GM12878 (cell line): ENCODE data around the gene ZNF48. TPM values are rescaled to one million over a fixed set of nuclear protein-coding genes. Genes with fewer than 3 reads are reported as not detected.

Source experiments
- ATAC-seq: fragments of 200-7000 bp; cut with Tn5 transposase; 3 replicates; pipeline ENCODE4 v1.9.1; 2020; ENCODE audit warnings: mild to moderate bottlenecking, moderate library complexity
- BruUV-seq: library from RNA; stranded (reverse); fragments of 400-500 nt; replicated peaks from 2 replicates; lab custom pipeline; 2021; lab: Mats Ljungman, UMichigan
- CTCF ChIA-PET: fragments of 300-600 bp; sonication (Branson Sonifier 250); formaldehyde crosslinking; extraction: SDS; loops from one replicate; lab custom pipeline; 2021; ENCODE audit warnings: inconsistent platforms; lab: Yijun Ruan, JAX
- POLR2A ChIA-PET: fragments of 350-600 bp; formaldehyde crosslinking; extraction: SDS; loops from one replicate; lab custom pipeline; 2021; ENCODE audit warnings: inconsistent platforms; lab: Charles Lee
- RAD21 ChIA-PET: fragments of 300-600 bp; sonication (Branson Sonifier 250); formaldehyde crosslinking; loops from one replicate; lab custom pipeline; 2023; ENCODE audit warnings: antibody characterized with exemption; ENCODE audit not compliant: unreplicated experiment; lab: Charles Lee
- SMC1A ChIA-PET: fragments of 300-600 bp; sonication (Branson Sonifier 250); formaldehyde crosslinking; loops from one replicate; lab custom pipeline; 2023; ENCODE audit not compliant: unreplicated experiment, uncharacterized antibody; lab: Charles Lee
- DNase-seq: peaks from one replicate; pipeline ENCODE4 v3.0.0-alpha.2; 2011; ENCODE audit warnings: low read depth, low spot score
- FAIRE-seq: peaks from 3 replicates; lab custom pipeline; 2011; peaks lifted over from hg19 to GRCh38; lab: Jason Lieb, UNC
- H2AFZ ChIP-seq: 2 replicates; pipeline ENCODE4 v1.6.0; 2011; ENCODE audit warnings: low read depth, low read length, control low read depth; ENCODE audit not compliant: control insufficient read depth
- H3K27ac ChIP-seq: 2 replicates; pipeline ENCODE4 v1.5.1; 2011; ENCODE audit warnings: control low read depth; ENCODE audit not compliant: control insufficient read depth, insufficient read depth
- H3K27me3 ChIP-seq, 2 experiments: replicated peaks in 1 of 2; 2 replicates each; pipeline versions ENCODE4 v1.6.0 to v1.6.1; 2011; ENCODE audit warnings: low read length in 1 of 2; ENCODE audit not compliant: control insufficient read depth in 2 of 2, insufficient read depth in 2 of 2
- H3K36me3 ChIP-seq, 2 experiments: 2 replicates each; pipeline ENCODE4 v1.5.1; 2011; ENCODE audit warnings: low read length in 1 of 2; ENCODE audit not compliant: control insufficient read depth in 2 of 2, insufficient read depth in 2 of 2
- H3K4me1 ChIP-seq: 2 replicates; pipeline ENCODE4 v1.6.1; 2011; ENCODE audit warnings: mild to moderate bottlenecking, low read length, moderate library complexity, mixed read lengths; ENCODE audit not compliant: control insufficient read depth, insufficient read depth
- H3K4me2 ChIP-seq: 2 replicates; pipeline ENCODE4 v1.6.0; 2011; ENCODE audit warnings: control low read depth; ENCODE audit not compliant: control insufficient read depth, insufficient read depth
- H3K4me3 ChIP-seq: fragments of 200-600 bp; sonication (generic); 2 replicates; pipeline ENCODE4 v1.5.1; 2016
- H3K79me2 ChIP-seq: 2 replicates; pipeline ENCODE4 v1.6.0; 2011; ENCODE audit warnings: low read length; ENCODE audit not compliant: control insufficient read depth, insufficient read depth
- H3K9ac ChIP-seq: 2 replicates; pipeline ENCODE4 v1.8.0; 2011; ENCODE audit warnings: low read length, control low read depth, mixed read lengths; ENCODE audit not compliant: control insufficient read depth, insufficient read depth
- H3K9me3 ChIP-seq: replicated peaks from 3 replicates; pipeline ENCODE4 v1.5.1; 2011; ENCODE audit warnings: mild to moderate bottlenecking, low read length; ENCODE audit not compliant: control insufficient read depth, insufficient read depth
- H4K20me1 ChIP-seq: 2 replicates; pipeline ENCODE4 v1.6.0; 2011; ENCODE audit not compliant: control insufficient read depth, insufficient read depth
- CBX5 ChIP-seq: sonication (generic); IDR thresholded peaks from 2 replicates; pipeline ENCODE4 v1.6.1; 2016; ENCODE audit warnings: low read depth, moderate library complexity, mild to moderate bottlenecking, inconsistent platforms
- CEBPZ ChIP-seq: fragments of 150-350 bp; IDR thresholded peaks from 2 replicates; pipeline ENCODE4 v1.6.1; 2016; ENCODE audit warnings: low read depth, low read length
- CREB1 ChIP-seq: IDR thresholded peaks from 2 replicates; pipeline ENCODE4 v1.6.1; 2012; ENCODE audit warnings: low read depth, mild to moderate bottlenecking, inconsistent platforms
- E2F4 ChIP-seq: IDR thresholded peaks from 2 replicates; pipeline ENCODE4 v1.6.1; 2012; ENCODE audit warnings: low read depth, low read length, improper control_type of control experiment
- FOS ChIP-seq: IDR thresholded peaks from 3 replicates; pipeline ENCODE4 v1.6.1; 2011; ENCODE audit warnings: borderline replicate concordance; ENCODE audit not compliant: insufficient read length; ENCODE audit errors: extremely low read depth
- IKZF2 ChIP-seq, 2 experiments: fragments of 450-650 bp; IDR thresholded peaks; 2 replicates each; pipeline ENCODE4 v1.6.1; 2017; ENCODE audit warnings: mild to moderate bottlenecking in 2 of 2, moderate library complexity in 2 of 2
- NFXL1 ChIP-seq: fragments of 450-650 bp; IDR thresholded peaks from 2 replicates; pipeline ENCODE4 v1.6.1; 2017; ENCODE audit warnings: antibody characterized with exemption, mild to moderate bottlenecking, borderline replicate concordance
- NR2F1 ChIP-seq: fragments of 450-650 bp; conservative IDR thresholded peaks from 2 replicates; pipeline ENCODE4 v1.6.1; 2017; ENCODE audit warnings: mild to moderate bottlenecking
- NRF1 ChIP-seq: conservative IDR thresholded peaks from 2 replicates; pipeline ENCODE4 v1.6.1; 2011; ENCODE audit warnings: mild to moderate bottlenecking, low read depth, low read length, improper control_type of control experiment
- TCF12 ChIP-seq: IDR thresholded peaks from 2 replicates; pipeline ENCODE4 v1.6.1; 2011; ENCODE audit warnings: low read depth, mild to moderate bottlenecking, low read length
- TCF7 ChIP-seq: IDR thresholded peaks from 2 replicates; pipeline ENCODE4 v1.6.1; 2014; ENCODE audit warnings: antibody characterized with exemption, borderline replicate concordance
- ZNF24 ChIP-seq: fragments of 450-650 bp; IDR thresholded peaks from 2 replicates; pipeline ENCODE4 v1.6.1; 2017; ENCODE audit warnings: antibody characterized with exemption, mild to moderate bottlenecking
- ZNF592 ChIP-seq: fragments of 450-650 bp; IDR thresholded peaks from 2 replicates; pipeline ENCODE4 v1.6.1; 2017; ENCODE audit warnings: mild to moderate bottlenecking, moderate library complexity
- ZNF622 ChIP-seq: fragments of 450-650 bp; IDR thresholded peaks from 2 replicates; pipeline ENCODE4 v1.6.1; 2017; ENCODE audit warnings: mild to moderate bottlenecking, inconsistent platforms
- ZSCAN29 ChIP-seq: fragments of 450-650 bp; IDR thresholded peaks from 2 replicates; pipeline ENCODE4 v1.6.1; 2017; ENCODE audit warnings: mild to moderate bottlenecking, moderate library complexity
- WGBS: methylation state at CpG from one replicate; pipeline ENCODE4 v1.1.6; 2016; ENCODE audit warnings: low lambda C conversion rate; ENCODE audit not compliant: insufficient replicate concordance, insufficient coverage; ENCODE audit errors: missing lambda C conversion rate; 5-methylcytosine and 5-hydroxymethylcytosine counted together
- in situ Hi-C: fragments of 300-500 bp; cut with MboI; formaldehyde crosslinking; loops from 9 replicates; pipeline ENCODE4 v1.14.3; 2018; ENCODE audit warnings: mixed read lengths
- intact Hi-C: fragments of 100-400 bp; cut with micrococcal nuclease; formaldehyde crosslinking; loops from one replicate; pipeline ENCODE4 v1.14.2; 2022; ENCODE audit not compliant: unreplicated experiment
- polyA plus RNA-seq, 11 experiments: library from polyadenylated mRNA; depleted of rRNA in 4 of 11; unstranded in 6 of 11; stranded (reverse) in 5 of 11; fragments of >200 nt; fragmentation: Nextera tagmentation in 4 of 11; fragmentation: Illumina TruSeq in 1 of 11; extraction: Ambion mirVana in 4 of 11; extraction: Trizol in 1 of 11; gene quantifications; 1 replicate in 1 of 11; 2 replicates in 10 of 11; pipeline versions ENCODE4 v1.2.1 to v1.2.3, GENCODE V29; 2011 to 2016; ENCODE audit warnings: inconsistent platforms in 2 of 11, missing spikeins in 2 of 11, low read depth in 1 of 11
- total RNA-seq, 4 experiments: library from RNA; depleted of rRNA in 3 of 4; stranded (reverse); fragments of >200 nt in 3 of 4; fragmentation: Illumina TruSeq in 1 of 4; extraction: Trizol in 1 of 4; gene quantifications; 2 replicates each; pipeline versions ENCODE4 v1.2.1 to v1.2.3, GENCODE V29; 2013 to 2021

Gene ZNF48
- total and polyA plus RNA-seq, 10 of the 15 experiments (the other 5 are each of a cell fraction or from before 2014, with no cell fraction given): 0.14 to 12.0 (median 4.2) TPM

DNA sequence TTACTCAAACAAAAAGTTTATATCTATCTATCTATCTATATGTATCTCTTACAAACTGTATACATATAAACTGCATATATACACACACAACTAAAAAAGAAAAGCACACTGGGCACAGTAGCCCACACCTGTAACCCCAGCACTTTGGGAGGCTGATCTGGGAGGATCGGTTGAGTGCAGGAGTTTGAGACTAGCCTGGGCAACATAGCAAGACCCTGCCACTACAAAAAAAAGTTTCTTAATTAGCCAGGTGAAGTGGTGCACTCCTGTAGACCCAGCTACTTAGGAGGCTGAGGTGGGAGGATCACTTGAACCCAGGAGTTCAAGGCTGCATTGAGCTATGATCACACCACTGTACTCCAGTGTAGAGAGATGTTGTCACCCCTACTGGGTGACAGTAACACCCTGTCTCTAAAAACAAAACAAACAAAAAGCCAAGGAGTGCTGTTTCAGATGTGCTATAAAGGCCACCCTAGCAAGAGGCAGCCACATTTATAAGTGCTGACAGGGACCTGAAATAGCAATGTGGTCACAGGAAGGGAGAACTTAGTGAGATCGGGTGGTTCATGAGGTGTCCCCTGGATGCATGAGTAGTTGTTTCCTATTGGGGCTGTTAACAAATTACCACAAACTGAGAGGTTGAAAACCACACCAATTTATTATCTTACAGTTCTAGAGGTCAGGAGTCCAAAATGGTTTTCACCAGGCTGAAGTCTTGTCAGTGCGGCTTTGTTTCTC is 44.9 kb upstream of the ZNF48 start:
- H3K27ac ChIP-seq: peak overlapping the region; percentile 48
- peak overlapping the region; percentile 82 for H3K4me2 ChIP-seq
- no peak overlapping the region for H3K9ac ChIP-seq
- no peak overlapping the region for H3K4me3 ChIP-seq
- H3K79me2 ChIP-seq: peaks cover 13% of the 10 kb centered on the region
- RAD21 ChIA-PET: interaction anchor here (0.6 to 1.3 kb wide), 5 partner anchors 15 to 287 kb away, joined by 3 to 8 read pairs (median 3); no protein-coding TSS in a partner anchor
- no peaks in the 10 kb centered on the region for H3K9me3 ChIP-seq
- peak; percentile 99 for FAIRE-seq
- BruUV-seq: no TSS peak
- CTCF ChIA-PET: interaction anchor here (0.6 to 2.1 kb wide), 2 partner anchors 9 to 21 kb away, joined by 3 to 5 read pairs; no protein-coding TSS in a partner anchor
- peaks cover 0 to 4% of the 10 kb centered on the region in 2 experiments for H3K36me3 ChIP-seq
- in situ Hi-C loops (no loop called here), intact Hi-C loops (loop anchor here (10.0 kb wide), 1 partner anchor 256 kb away; the partner anchor contains the start of genes TBX6 and YPEL3)
- SMC1A ChIA-PET: interaction anchor here (0.6 to 1.9 kb wide), 3 partner anchors 17 to 30 kb away, joined by 3 to 4 read pairs (median 3); no protein-coding TSS in a partner anchor
- H2AFZ ChIP-seq: no peak overlapping the region
- ATAC-seq: peak; percentile 80
- peak; percentile 89 for DNase-seq
- H3K27me3 ChIP-seq: no peaks in the 10 kb centered on the region
- H4K20me1 ChIP-seq: peaks cover 8% of the 10 kb centered on the region
- WGBS: 5% methylated on average over 3 of the region's 3 CpGs
- POLR2A ChIA-PET: interaction anchor here (0.6 to 1.1 kb wide), 5 partner anchors 9 to 234 kb away, joined by 3 to 9 read pairs (median 6); no protein-coding TSS in a partner anchor
- peaks cover 30% of the 10 kb centered on the region for H3K4me1 ChIP-seq
- peak; percentile 12; the same call in 1 of the 2 replicates for TF ChIP-seq ZNF24
- TF ChIP-seq ZNF592: no peak
- TF ChIP-seq NRF1: no peak
- TF ChIP-seq FOS: no peak
- peak; percentile 67 for TF ChIP-seq CREB1
- no peak for TF ChIP-seq CEBPZ
- peak; percentile 93 for TF ChIP-seq NR2F1
- peak; percentile 80; the same call in 1 of the 2 replicates for TF ChIP-seq NFXL1
- TF ChIP-seq CBX5: peak; percentile 89
- no peak for TF ChIP-seq E2F4
- TF ChIP-seq ZNF622: no peak
- 0 out of 2 replicates have a peak, but pooled peaks have one; percentile 41 for TF ChIP-seq ZSCAN29
- TF ChIP-seq TCF7: no peak
- TF ChIP-seq TCF12: 0 out of 2 replicates have a peak, but pooled peaks have one; percentile 26
- TF ChIP-seq IKZF2 (IDR thresholded peaks at IDR 0.05): peak; percentile 95 to 96
